K562 (cell line): ENCODE measurements around the gene C12orf75. TPM values are rescaled to one million over a fixed set of nuclear protein-coding genes. Genes with fewer than 3 reads are reported as not detected.

ENCODE experiments used
- ATAC-seq: fragments of 200-7000 bp; cut with Tn5 transposase; 3 replicates; pipeline ENCODE4 v1.9.1; 2020; ENCODE audit warnings: moderate library complexity
- BruUV-seq: library from RNA; stranded (reverse); fragments of 400-500 nt; replicated peaks from 2 replicates; lab custom pipeline; 2021; lab: Mats Ljungman, UMichigan
- CTCF ChIA-PET: fragments of 300-600 bp; formaldehyde crosslinking; extraction: SDS; loops from one replicate; lab custom pipeline; 2021; ENCODE audit warnings: low intra/inter-chr PET ratio; lab: Yijun Ruan, JAX
- POLR2A ChIA-PET: fragments of 300-600, 350-650 bp; sonication (Branson Sonifier 250); formaldehyde crosslinking; extraction: SDS; loops from one replicate; lab custom pipeline; 2021; ENCODE audit warnings: antibody characterized with exemption, inconsistent platforms; lab: Yijun Ruan, JAX
- DNase-seq, 4 experiments: peaks; one replicate each; pipeline versions ENCODE4 v3.0.0 to v3.0.0-alpha.2; 2011 to 2018; ENCODE audit warnings: low spot score in 3 of 4, mixed read lengths in 3 of 4; ENCODE audit errors: extremely low read depth in 1 of 4
- FAIRE-seq: peaks from 2 replicates; lab custom pipeline; 2011; peaks lifted over from hg19 to GRCh38; lab: Jason Lieb, UNC
- H2AFZ ChIP-seq: 2 replicates; pipeline ENCODE4 v1.6.0; 2011; ENCODE audit warnings: low read depth, low read length, control low read depth, inconsistent platforms
- H3K27ac ChIP-seq: fragments of 200-600 bp; 3 replicates; pipeline ENCODE4 v1.8.0; 2011; ENCODE audit warnings: low read depth, mild to moderate bottlenecking, control low read depth, inconsistent platforms, low read length, moderate library complexity, mixed read lengths; ENCODE audit errors: extremely low read depth
- H3K27me3 ChIP-seq, 2 experiments: fragments of 300-600 bp in 1 of 2; 2 replicates in 1 of 2; 3 replicates in 1 of 2; pipeline versions ENCODE4 v1.6.0 to v1.8.0; 2011; ENCODE audit warnings: inconsistent platforms in 2 of 2, low read length in 2 of 2, mild to moderate bottlenecking in 1 of 2, mixed read lengths in 1 of 2, moderate library complexity in 1 of 2; ENCODE audit not compliant: control insufficient read depth in 2 of 2, insufficient read depth in 2 of 2
- H3K36me3 ChIP-seq: fragments of 300-600 bp; 3 replicates; pipeline ENCODE4 v1.8.0; 2011; ENCODE audit warnings: mild to moderate bottlenecking, low read length, inconsistent platforms; ENCODE audit not compliant: control insufficient read depth, insufficient read depth
- H3K4me1 ChIP-seq, 2 experiments: fragments of 200-600 bp in 1 of 2; replicated peaks in 1 of 2; 2 replicates in 1 of 2; 3 replicates in 1 of 2; pipeline versions ENCODE4 v1.5.1 to v1.8.0; 2011; ENCODE audit warnings: inconsistent platforms in 2 of 2, low read length in 2 of 2, mild to moderate bottlenecking in 1 of 2, mixed read lengths in 1 of 2, moderate library complexity in 1 of 2; ENCODE audit not compliant: control insufficient read depth in 2 of 2, insufficient read depth in 2 of 2
- H3K4me2 ChIP-seq: 2 replicates; pipeline ENCODE4 v1.6.1; 2011; ENCODE audit warnings: low read length, control low read depth, inconsistent platforms, mixed read lengths; ENCODE audit not compliant: insufficient read depth
- H3K4me3 ChIP-seq: fragments of 200-600 bp; sonication (generic), shearing (Covaris generic); 2 replicates; pipeline ENCODE4 v1.5.1; 2016; ENCODE audit warnings: control low read depth, inconsistent platforms
- H3K79me2 ChIP-seq: fragments of 200-600 bp; 3 replicates; pipeline ENCODE4 v1.8.0; 2011; ENCODE audit warnings: low read length, inconsistent platforms; ENCODE audit not compliant: control insufficient read depth, insufficient read depth
- H3K9ac ChIP-seq, 2 experiments: 2 replicates each; pipeline versions ENCODE4 v1.6.0 to v1.6.1; 2011; ENCODE audit warnings: low read depth in 2 of 2, low read length in 2 of 2, control low read depth in 1 of 2, inconsistent platforms in 1 of 2, mild to moderate bottlenecking in 1 of 2, mixed read lengths in 1 of 2; ENCODE audit not compliant: insufficient read depth in 1 of 2
- H3K9me1 ChIP-seq: one replicate; pipeline ENCODE4 v1.6.0; 2011; ENCODE audit warnings: inconsistent platforms, mild to moderate bottlenecking, low read length, moderate library complexity; ENCODE audit not compliant: control insufficient read depth, insufficient read depth
- H3K9me3 ChIP-seq: replicated peaks from 2 replicates; pipeline ENCODE4 v1.5.1; 2011; ENCODE audit warnings: low read depth, low read length, inconsistent platforms; ENCODE audit not compliant: control insufficient read depth, insufficient read depth
- H4K20me1 ChIP-seq: replicated peaks from 2 replicates; pipeline ENCODE4 v1.6.1; 2011; ENCODE audit warnings: low read length, inconsistent platforms, mixed read lengths; ENCODE audit not compliant: control insufficient read depth, insufficient read depth
- CBX5 ChIP-seq: IDR thresholded peaks from 2 replicates; pipeline ENCODE4 v1.6.1; 2014; ENCODE audit warnings: low read depth, borderline replicate concordance
- DEAF1 ChIP-seq: fragments of 450-650 bp; formaldehyde crosslinking; IDR thresholded peaks from 2 replicates; pipeline ENCODE4 v1.4.0; 2020; ENCODE audit warnings: mild to moderate bottlenecking, moderate library complexity
- EP300 ChIP-seq: IDR thresholded peaks from 2 replicates; pipeline ENCODE4 v1.6.1; 2012; ENCODE audit warnings: low read length, improper control_type of control experiment
- FOSL1 ChIP-seq: fragments of 200-800 bp; sonication (Bioruptor generic); conservative IDR thresholded peaks from 2 replicates; pipeline ENCODE4 v1.6.1; 2016; ENCODE audit warnings: missing genetic modification characterization, missing compliant biosample characterization
- MEIS2 ChIP-seq: fragments of 450-650 bp; IDR thresholded peaks from 2 replicates; pipeline ENCODE4 v1.6.1; 2014; ENCODE audit warnings: mild to moderate bottlenecking; ENCODE audit not compliant: partially characterized antibody
- RBM34 ChIP-seq: fragments of 200-400 bp; formaldehyde crosslinking; IDR thresholded peaks from 2 replicates; pipeline ENCODE4 v1.6.1; 2018; ENCODE audit warnings: low read length, borderline replicate concordance; ENCODE audit not compliant: insufficient read depth
- SIRT6 ChIP-seq: IDR thresholded peaks from one replicate; pipeline ENCODE4 v1.6.1; 2012; ENCODE audit warnings: low read depth, mild to moderate bottlenecking, control low read depth, inconsistent platforms, low read length, moderate library complexity
- SRSF9 ChIP-seq: fragments of 200-400 bp; formaldehyde crosslinking; IDR thresholded peaks from 2 replicates; pipeline ENCODE4 v1.6.1; 2017; ENCODE audit warnings: low read depth, low read length, borderline replicate concordance
- TCF3 ChIP-seq: sonication (generic); formaldehyde crosslinking; IDR thresholded peaks from 2 replicates; pipeline ENCODE4 v1.4.0; 2020; ENCODE audit warnings: mild to moderate bottlenecking, missing genetic modification reagents
- TEAD4 ChIP-seq, 2 experiments: sonication (generic) in 1 of 2; formaldehyde crosslinking in 1 of 2; IDR thresholded peaks; 2 replicates each; pipeline versions ENCODE4 v1.6.1 to v1.8.0; 2012 to 2022; ENCODE audit warnings: borderline replicate concordance in 1 of 2, inconsistent platforms in 1 of 2, low read length in 1 of 2, mild to moderate bottlenecking in 1 of 2, missing genetic modification reagents in 1 of 2
- ZNF551 ChIP-seq: fragments of 250-450 bp; sonication (Bioruptor Pico); IDR thresholded peaks from 2 replicates; pipeline ENCODE4 v1.5.0; 2021; ENCODE audit warnings: mild to moderate bottlenecking, moderate library complexity
- ZNF696 ChIP-seq: fragments of 250-450 bp; sonication (Bioruptor Pico); conservative IDR thresholded peaks from 2 replicates; pipeline ENCODE4 v1.4.0; 2020; ENCODE audit warnings: mild to moderate bottlenecking, moderate library complexity
- WGBS: fragments of 100-300 bp; shearing (Covaris generic); methylation state at CpG from one replicate; pipeline ENCODE4 v1.1.6; 2016; ENCODE audit warnings: low coverage, mixed read lengths; ENCODE audit not compliant: insufficient coverage; ENCODE audit errors: missing lambda C conversion rate; 5-methylcytosine and 5-hydroxymethylcytosine counted together
- in situ Hi-C: fragments of 300-500 bp; cut with MboI; formaldehyde crosslinking; loops from 4 replicates; pipeline ENCODE4 v1.15.0; 2018; ENCODE audit warnings: inconsistent platforms, mixed read lengths
- intact Hi-C: fragments of 100-400 bp; cut with micrococcal nuclease; formaldehyde crosslinking; loops from 2 replicates; pipeline ENCODE4 v1.14.2; 2022
- polyA plus RNA-seq, 8 experiments: library from polyadenylated mRNA; depleted of rRNA in 4 of 8; stranded (reverse) in 5 of 8; unstranded in 3 of 8; fragments of >200 nt; fragmentation: Nextera tagmentation in 2 of 8; fragmentation: Illumina TruSeq in 1 of 8; extraction: Ambion mirVana in 2 of 8; extraction: Trizol in 1 of 8; gene quantifications; 2 replicates each; pipeline versions ENCODE4 v1.2.1 to v1.2.3, GENCODE V29; 2011 to 2014; ENCODE audit warnings: inconsistent platforms in 1 of 8, missing spikeins in 1 of 8
- total RNA-seq, 7 experiments: library from RNA; depleted of rRNA in 6 of 7; stranded (reverse); fragments of >200 nt in 6 of 7; fragmentation: Illumina TruSeq in 2 of 7; extraction: Trizol in 2 of 7; gene quantifications; 2 replicates each; pipeline versions ENCODE4 v1.2.1 to v1.2.3, GENCODE V29; 2011 to 2021; ENCODE audit warnings: low replicate concordance in 1 of 7
- TF ChIP-seq, protein P1 (sequence below): IDR thresholded peaks from 3 replicates; pipeline ENCODE4 v1.6.1; 2011; ENCODE audit warnings: borderline replicate concordance, mild to moderate bottlenecking; ENCODE audit not compliant: insufficient read length, insufficient read depth
- TF ChIP-seq, protein P2 (sequence below): fragments of 450-650 bp; conservative IDR thresholded peaks from 2 replicates; pipeline ENCODE4 v1.6.1; 2016; ENCODE audit warnings: missing genetic modification characterization, low read depth, mild to moderate bottlenecking, control low read depth, missing compliant biosample characterization
- TF ChIP-seq, protein P3 (sequence below): sonication (generic); formaldehyde crosslinking; IDR thresholded peaks from 2 replicates; pipeline ENCODE4 v1.8.1; 2023; ENCODE audit warnings: mild to moderate bottlenecking, missing genetic modification reagents

The C12orf75 gene
- total and polyA plus RNA-seq, 9 of the 15 experiments (the other 6 are each of a cell fraction or from before 2014, with no cell fraction given), result 0.06 to 0.82 (median 0.26) TPM; not detected in 3

DNA sequence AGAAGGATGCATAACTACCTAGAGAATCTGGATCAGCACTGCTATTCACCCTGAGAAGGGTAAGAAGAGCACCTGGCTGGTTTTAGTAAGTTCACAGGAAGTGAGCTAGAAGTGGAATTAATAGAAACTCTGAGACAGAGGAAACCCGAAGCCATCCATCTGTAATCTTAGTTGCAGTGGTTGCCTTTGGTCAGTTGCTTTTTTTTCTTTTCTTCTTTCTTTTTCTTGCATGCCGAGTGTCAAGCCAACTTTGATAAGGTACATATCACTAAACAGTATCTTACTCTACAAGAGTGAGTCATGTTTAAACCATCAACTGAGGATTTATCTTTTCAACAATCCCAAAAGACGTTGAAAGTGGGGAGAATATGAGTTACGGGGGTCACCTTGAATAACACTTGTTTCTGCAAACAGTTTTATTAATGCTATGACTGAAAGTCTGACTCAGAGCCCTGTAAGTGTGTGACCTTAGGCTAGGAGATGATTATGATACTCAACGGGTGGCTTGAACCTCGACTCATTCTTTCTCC lies 26.7 kb downstream of the C12orf75 start:
- in situ Hi-C loops, result no loop called here
- FAIRE-seq (no peak), ATAC-seq (no peak), DNase-seq (no peak)
- Histone ChIP-seq H3K4me3 (no peak overlapping the region), H3K27me3 (peaks cover 0 to 9% of the 10 kb centered on the region in 2 experiments; a peak in 3 of 5 replicates), H3K9ac (no peak overlapping the region), H3K36me3 (no peaks in the 10 kb centered on the region), H3K9me3 (no peaks in the 10 kb centered on the region), H2AFZ (no peak overlapping the region), H3K4me1 (no peaks in the 10 kb centered on the region; a peak in 1 of 5 replicates), H4K20me1 (no peaks in the 10 kb centered on the region), H3K4me2 (no peak overlapping the region), H3K9me1 (no peaks in the 10 kb centered on the region), H3K79me2 (no peaks in the 10 kb centered on the region), H3K27ac (no peak overlapping the region)
- ChIA-PET POLR2A (interaction anchor here (0.7 kb wide), 1 partner anchor 63 kb away, joined by 3 read pairs; no protein-coding TSS in a partner anchor), CTCF (interaction anchor here (0.6 kb wide), 1 partner anchor 1520 kb away, joined by 3 read pairs; no protein-coding TSS in a partner anchor)
- BruUV-seq, result no TSS peak
- intact Hi-C loops, result no loop called here
- 0% methylated on average over 6 of the region's 6 CpGs for WGBS
- TF ChIP-seq SRSF9, result no peak
- 0 out of 2 replicates have a peak, but pooled peaks have one; percentile 4 for TF ChIP-seq EP300
- no peak for TF ChIP-seq TCF3 (CRISPR knock-in tag)
- no peak for TF ChIP-seq DEAF1 (CRISPR knock-in tag)
- TF ChIP-seq, protein P1, sequence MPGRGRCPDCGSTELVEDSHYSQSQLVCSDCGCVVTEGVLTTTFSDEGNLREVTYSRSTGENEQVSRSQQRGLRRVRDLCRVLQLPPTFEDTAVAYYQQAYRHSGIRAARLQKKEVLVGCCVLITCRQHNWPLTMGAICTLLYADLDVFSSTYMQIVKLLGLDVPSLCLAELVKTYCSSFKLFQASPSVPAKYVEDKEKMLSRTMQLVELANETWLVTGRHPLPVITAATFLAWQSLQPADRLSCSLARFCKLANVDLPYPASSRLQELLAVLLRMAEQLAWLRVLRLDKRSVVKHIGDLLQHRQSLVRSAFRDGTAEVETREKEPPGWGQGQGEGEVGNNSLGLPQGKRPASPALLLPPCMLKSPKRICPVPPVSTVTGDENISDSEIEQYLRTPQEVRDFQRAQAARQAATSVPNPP, result no peak
- TF ChIP-seq ZNF551 (CRISPR knock-in tag), result no peak
- TF ChIP-seq, protein P2, sequence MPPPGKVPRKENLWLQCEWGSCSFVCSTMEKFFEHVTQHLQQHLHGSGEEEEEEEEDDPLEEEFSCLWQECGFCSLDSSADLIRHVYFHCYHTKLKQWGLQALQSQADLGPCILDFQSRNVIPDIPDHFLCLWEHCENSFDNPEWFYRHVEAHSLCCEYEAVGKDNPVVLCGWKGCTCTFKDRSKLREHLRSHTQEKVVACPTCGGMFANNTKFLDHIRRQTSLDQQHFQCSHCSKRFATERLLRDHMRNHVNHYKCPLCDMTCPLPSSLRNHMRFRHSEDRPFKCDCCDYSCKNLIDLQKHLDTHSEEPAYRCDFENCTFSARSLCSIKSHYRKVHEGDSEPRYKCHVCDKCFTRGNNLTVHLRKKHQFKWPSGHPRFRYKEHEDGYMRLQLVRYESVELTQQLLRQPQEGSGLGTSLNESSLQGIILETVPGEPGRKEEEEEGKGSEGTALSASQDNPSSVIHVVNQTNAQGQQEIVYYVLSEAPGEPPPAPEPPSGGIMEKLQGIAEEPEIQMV (tag), result no peak
- no peak for TF ChIP-seq TEAD4 (IDR thresholded peaks at IDR 0.05; ENCODE audit: low read length)
- no peak for TF ChIP-seq TEAD4 (CRISPR knock-in tag; IDR thresholded peaks at IDR 0.05; ENCODE audit: borderline replicate concordance)
- TF ChIP-seq FOSL1 (tag), result peak; percentile 90
- TF ChIP-seq MEIS2, result peak; percentile 46
- no peak for TF ChIP-seq RBM34
- no peak for TF ChIP-seq ZNF696 (CRISPR knock-in tag)
- TF ChIP-seq, protein P3, sequence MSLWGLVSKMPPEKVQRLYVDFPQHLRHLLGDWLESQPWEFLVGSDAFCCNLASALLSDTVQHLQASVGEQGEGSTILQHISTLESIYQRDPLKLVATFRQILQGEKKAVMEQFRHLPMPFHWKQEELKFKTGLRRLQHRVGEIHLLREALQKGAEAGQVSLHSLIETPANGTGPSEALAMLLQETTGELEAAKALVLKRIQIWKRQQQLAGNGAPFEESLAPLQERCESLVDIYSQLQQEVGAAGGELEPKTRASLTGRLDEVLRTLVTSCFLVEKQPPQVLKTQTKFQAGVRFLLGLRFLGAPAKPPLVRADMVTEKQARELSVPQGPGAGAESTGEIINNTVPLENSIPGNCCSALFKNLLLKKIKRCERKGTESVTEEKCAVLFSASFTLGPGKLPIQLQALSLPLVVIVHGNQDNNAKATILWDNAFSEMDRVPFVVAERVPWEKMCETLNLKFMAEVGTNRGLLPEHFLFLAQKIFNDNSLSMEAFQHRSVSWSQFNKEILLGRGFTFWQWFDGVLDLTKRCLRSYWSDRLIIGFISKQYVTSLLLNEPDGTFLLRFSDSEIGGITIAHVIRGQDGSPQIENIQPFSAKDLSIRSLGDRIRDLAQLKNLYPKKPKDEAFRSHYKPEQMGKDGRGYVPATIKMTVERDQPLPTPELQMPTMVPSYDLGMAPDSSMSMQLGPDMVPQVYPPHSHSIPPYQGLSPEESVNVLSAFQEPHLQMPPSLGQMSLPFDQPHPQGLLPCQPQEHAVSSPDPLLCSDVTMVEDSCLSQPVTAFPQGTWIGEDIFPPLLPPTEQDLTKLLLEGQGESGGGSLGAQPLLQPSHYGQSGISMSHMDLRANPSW (CRISPR knock-in tag), result no peak
- TF ChIP-seq CBX5, result no peak
- no peak for TF ChIP-seq SIRT6
